IMR-90 (cell line): ENCODE measurements around the gene APP. TPM values are rescaled to one million over a fixed set of nuclear protein-coding genes. Genes with fewer than 3 reads are reported as not detected.

Source experiments
- ATAC-seq: fragments of 200-7000 bp; cut with Tn5 transposase; 2 replicates; pipeline ENCODE4 v1.9.1; 2020; ENCODE audit warnings: low read depth, mild to moderate bottlenecking, moderate library complexity
- BruUV-seq: library from RNA; stranded (reverse); fragments of 400-500 nt; replicated peaks from 2 replicates; lab custom pipeline; 2021; lab: Mats Ljungman, UMichigan
- CTCF ChIA-PET: fragments of 300-600 bp; formaldehyde crosslinking; extraction: SDS; loops from one replicate; lab custom pipeline; 2021; ENCODE audit warnings: antibody characterized with exemption; lab: Yijun Ruan, JAX
- POLR2A ChIA-PET: fragments of 300-600 bp; sonication (Branson Sonifier 250); formaldehyde crosslinking; loops from one replicate; lab custom pipeline; 2022; ENCODE audit warnings: antibody characterized with exemption; ENCODE audit not compliant: unreplicated experiment; lab: Charles Lee
- DNase-seq: peaks from one replicate; pipeline ENCODE4 v3.0.0; 2013
- H2AFZ ChIP-seq: replicated peaks from 2 replicates; pipeline ENCODE3; 2013; ENCODE audit warnings: low read length, mild to moderate bottlenecking; ENCODE audit not compliant: poor library complexity
- H2AK5ac ChIP-seq: 2 replicates; pipeline ENCODE4 v1.6.1; 2013; ENCODE audit warnings: low read depth, low read length, inconsistent platforms
- H2AK9ac ChIP-seq: replicated peaks from 2 replicates; pipeline ENCODE3; 2013; ENCODE audit warnings: mild to moderate bottlenecking, low read depth, low read length, moderate library complexity; ENCODE audit not compliant: poor library complexity
- H2BK120ac ChIP-seq: 2 replicates; pipeline ENCODE4 v1.6.1; 2013; ENCODE audit warnings: low read depth, low read length, inconsistent platforms
- H2BK15ac ChIP-seq: 3 replicates; pipeline ENCODE4 v1.6.1; 2013; ENCODE audit warnings: low read depth, low read length, inconsistent platforms
- H2BK20ac ChIP-seq: 2 replicates; pipeline ENCODE4 v1.6.1; 2013; ENCODE audit warnings: low read depth, mild to moderate bottlenecking, inconsistent platforms, low read length, moderate library complexity
- H2BK5ac ChIP-seq: 2 replicates; pipeline ENCODE4 v1.6.1; 2013; ENCODE audit warnings: mild to moderate bottlenecking, low read depth, low read length, inconsistent platforms; ENCODE audit not compliant: poor library complexity, severe bottlenecking
- H3K14ac ChIP-seq: replicated peaks from 2 replicates; pipeline ENCODE4 v1.6.1; 2013; ENCODE audit warnings: low read depth, low read length, inconsistent platforms
- H3K18ac ChIP-seq: 2 replicates; pipeline ENCODE4 v1.6.1; 2013; ENCODE audit warnings: low read depth, low read length, control low read depth
- H3K23ac ChIP-seq: 2 replicates; pipeline ENCODE4 v1.6.1; 2013; ENCODE audit warnings: low read depth, low read length, inconsistent platforms
- H3K27ac ChIP-seq: 2 replicates; pipeline ENCODE4 v1.5.1; 2013; ENCODE audit warnings: mild to moderate bottlenecking, control low read depth, low read length; ENCODE audit not compliant: insufficient read depth
- H3K27me3 ChIP-seq: 2 replicates; pipeline ENCODE4 v1.6.1; 2013; ENCODE audit warnings: low read length; ENCODE audit not compliant: control insufficient read depth, insufficient read depth
- H3K36me3 ChIP-seq: 2 replicates; pipeline ENCODE4 v1.6.1; 2013; ENCODE audit warnings: low read length, mixed read lengths; ENCODE audit not compliant: control insufficient read depth, insufficient read depth
- H3K4ac ChIP-seq: 2 replicates; pipeline ENCODE4 v1.6.1; 2013; ENCODE audit warnings: low read depth, low read length, inconsistent platforms
- H3K4me1 ChIP-seq: 2 replicates; pipeline ENCODE4 v1.6.1; 2013; ENCODE audit warnings: low read length, mixed read lengths; ENCODE audit not compliant: control insufficient read depth, insufficient read depth
- H3K4me2 ChIP-seq: 2 replicates; pipeline ENCODE4 v1.6.1; 2013; ENCODE audit warnings: low read depth, mild to moderate bottlenecking, control low read depth, low read length, moderate library complexity
- H3K4me3 ChIP-seq: 2 replicates; pipeline ENCODE4 v1.5.1; 2013; ENCODE audit warnings: low read depth, mild to moderate bottlenecking, control low read depth, low read length, moderate library complexity; ENCODE audit not compliant: insufficient read depth
- H3K56ac ChIP-seq: 2 replicates; pipeline ENCODE4 v1.6.1; 2013; ENCODE audit warnings: low read length, inconsistent platforms; ENCODE audit not compliant: insufficient read depth; ENCODE audit errors: extremely low read depth
- H3K79me1 ChIP-seq, 2 experiments: 2 replicates each; pipeline ENCODE4 v1.6.1; 2013; ENCODE audit warnings: low read length in 2 of 2, inconsistent platforms in 1 of 2, low read depth in 1 of 2
- H3K9ac ChIP-seq: 2 replicates; pipeline ENCODE4 v1.6.1; 2013; ENCODE audit warnings: low read depth, low read length, control low read depth
- H3K9me1 ChIP-seq: 2 replicates; pipeline ENCODE4 v1.6.1; 2013; ENCODE audit warnings: low read length, inconsistent platforms; ENCODE audit not compliant: insufficient read depth
- H3K9me3 ChIP-seq: 2 replicates; pipeline ENCODE4 v1.6.1; 2013; ENCODE audit warnings: low read length; ENCODE audit not compliant: control insufficient read depth, insufficient read depth
- H4K20me1 ChIP-seq: 2 replicates; pipeline ENCODE4 v1.6.1; 2013; ENCODE audit warnings: low read length, inconsistent platforms; ENCODE audit not compliant: insufficient read depth
- H4K5ac ChIP-seq: 2 replicates; pipeline ENCODE4 v1.6.1; 2013; ENCODE audit warnings: mild to moderate bottlenecking, low read depth, low read length, control low read depth
- H4K8ac ChIP-seq, 2 experiments: 2 replicates each; pipeline ENCODE4 v1.6.1; 2013; ENCODE audit warnings: low read depth in 2 of 2, low read length in 2 of 2, control low read depth in 1 of 2, inconsistent platforms in 1 of 2
- H4K91ac ChIP-seq: 2 replicates; pipeline ENCODE4 v1.6.1; 2013; ENCODE audit warnings: low read depth, low read length, inconsistent platforms; ENCODE audit not compliant: insufficient read depth
- CEBPB ChIP-seq: IDR thresholded peaks from 2 replicates; pipeline ENCODE4 v1.6.1; 2012; ENCODE audit warnings: low read depth, low read length, improper control_type of control experiment
- CHD1 ChIP-seq: IDR thresholded peaks from 2 replicates; pipeline ENCODE4 v1.6.1; 2012; ENCODE audit warnings: low read depth, low read length, improper control_type of control experiment
- FOS ChIP-seq: fragments of 150-350 bp; IDR thresholded peaks from 2 replicates; pipeline ENCODE4 v1.6.1; 2016; ENCODE audit warnings: low read depth, low read length
- MAFK ChIP-seq: IDR thresholded peaks from 2 replicates; pipeline ENCODE4 v1.6.1; 2012; ENCODE audit warnings: low read depth, low read length, improper control_type of control experiment
- MAZ ChIP-seq: IDR thresholded peaks from 2 replicates; pipeline ENCODE4 v1.6.1; 2012; ENCODE audit warnings: low read depth, mild to moderate bottlenecking, low read length, improper control_type of control experiment, moderate library complexity, borderline replicate concordance
- NFE2L2 ChIP-seq: fragments of 150-350 bp; IDR thresholded peaks from 2 replicates; pipeline ENCODE4 v1.6.1; 2016; ENCODE audit warnings: low read depth, mild to moderate bottlenecking, low read length
- POLR2A ChIP-seq: IDR thresholded peaks from 2 replicates; pipeline ENCODE4 v1.6.1; 2012; ENCODE audit warnings: mild to moderate bottlenecking, low read depth, low read length
- RAD21 ChIP-seq: IDR thresholded peaks from 2 replicates; pipeline ENCODE4 v1.6.1; 2012; ENCODE audit warnings: low read length, improper control_type of control experiment
- RCOR1 ChIP-seq: IDR thresholded peaks from 2 replicates; pipeline ENCODE4 v1.6.1; 2012; ENCODE audit warnings: mild to moderate bottlenecking, low read length, improper control_type of control experiment; ENCODE audit not compliant: insufficient replicate concordance
- SMC3 ChIP-seq: fragments of 150-350 bp; IDR thresholded peaks from 2 replicates; pipeline ENCODE4 v1.6.1; 2016; ENCODE audit warnings: low read depth, mild to moderate bottlenecking, antibody characterized with exemption, low read length, moderate library complexity
- WGBS, 2 experiments: methylation state at CpG; one replicate each; pipeline versions ENCODE4 v1.1.5 to v1.1.7; 2013; ENCODE audit warnings: missing lambda C conversion rate in 2 of 2; ENCODE audit not compliant: insufficient read length in 1 of 2; ENCODE audit errors: extremely low coverage in 2 of 2; 5-methylcytosine and 5-hydroxymethylcytosine counted together
- dilution Hi-C: fragments of 300-500 bp; cut with HindIII; formaldehyde crosslinking; loops from one replicate; pipeline ENCODE4 v1.14.3; 2018; ENCODE audit warnings: low sequenced_read_pairs; ENCODE audit not compliant: unreplicated experiment
- in situ Hi-C: fragments of 300-500 bp; cut with MboI; formaldehyde crosslinking; loops from 3 replicates; pipeline ENCODE4 v1.14.3; 2019; ENCODE audit warnings: low sequenced_read_pairs, inconsistent platforms, mixed read lengths
- intact Hi-C: fragments of 100-400 bp; cut with micrococcal nuclease; formaldehyde crosslinking; loops from 2 replicates; pipeline ENCODE4 v1.10.0; 2022
- polyA plus RNA-seq, 3 experiments: library from polyadenylated mRNA; depleted of rRNA; stranded (reverse); fragments of >200 nt; gene quantifications; 2 replicates each; pipeline ENCODE4 v1.2.3, GENCODE V29; 2012; ENCODE audit warnings: low replicate concordance in 1 of 3
- total RNA-seq: library from RNA; depleted of rRNA; stranded (reverse); fragments of >200 nt; gene quantifications from 2 replicates; pipeline ENCODE4 v1.2.3, GENCODE V29; 2012
- TF ChIP-seq, protein P1 (sequence below): fragments of 150-350 bp; IDR thresholded peaks from 2 replicates; pipeline ENCODE4 v1.6.1; 2017; ENCODE audit warnings: mild to moderate bottlenecking, antibody characterized with exemption, low read length, low read depth
- TF ChIP-seq, protein P2 (sequence below): conservative IDR thresholded peaks from 2 replicates; pipeline ENCODE4 v1.5.1; 2012; ENCODE audit warnings: mild to moderate bottlenecking, low read depth, low read length, improper control_type of control experiment
- TF ChIP-seq, protein P3 (sequence below): fragments of 150-350 bp; IDR thresholded peaks from 2 replicates; pipeline ENCODE4 v1.6.1; 2016; ENCODE audit warnings: low read depth, mild to moderate bottlenecking, low read length, moderate library complexity, borderline replicate concordance

APP gene
- total and polyA plus RNA-seq, 2 of the 4 experiments (the other 2 are of a cell fraction), result 191 to 530 TPM

DNA sequence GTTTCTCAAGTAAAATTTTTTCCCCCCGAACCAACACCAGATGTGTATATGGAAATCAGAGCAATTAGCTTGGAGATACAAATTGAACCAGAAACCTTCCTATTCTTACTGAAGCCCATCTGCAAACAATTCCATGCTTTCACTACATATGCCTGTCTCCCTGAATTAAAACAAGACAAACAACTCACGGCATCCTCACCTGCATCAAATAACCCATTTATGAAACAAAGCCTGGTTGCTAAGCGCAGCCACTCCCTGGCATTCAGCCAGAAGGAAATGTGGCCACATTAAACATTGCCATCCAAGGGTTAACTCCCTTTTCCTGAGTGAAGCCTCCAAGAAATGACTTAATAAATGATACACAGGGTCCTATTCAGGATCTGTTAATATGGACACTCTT lies 55.3 kb downstream of the APP start:
- in situ Hi-C loops, result no loop called here
- DNase-seq (no peak), ATAC-seq (no peak)
- H2AFZ ChIP-seq, result no peak overlapping the region
- H2BK120ac ChIP-seq, result no peak overlapping the region
- no peak overlapping the region for H2BK5ac ChIP-seq
- H3K4me2 ChIP-seq, result no peak overlapping the region
- no peak overlapping the region for H3K27ac ChIP-seq
- no peak overlapping the region for H2BK15ac ChIP-seq
- no peak overlapping the region for H2AK5ac ChIP-seq
- H2BK20ac ChIP-seq, result no peak overlapping the region
- no peak overlapping the region for H3K9ac ChIP-seq
- TF ChIP-seq, protein P1, sequence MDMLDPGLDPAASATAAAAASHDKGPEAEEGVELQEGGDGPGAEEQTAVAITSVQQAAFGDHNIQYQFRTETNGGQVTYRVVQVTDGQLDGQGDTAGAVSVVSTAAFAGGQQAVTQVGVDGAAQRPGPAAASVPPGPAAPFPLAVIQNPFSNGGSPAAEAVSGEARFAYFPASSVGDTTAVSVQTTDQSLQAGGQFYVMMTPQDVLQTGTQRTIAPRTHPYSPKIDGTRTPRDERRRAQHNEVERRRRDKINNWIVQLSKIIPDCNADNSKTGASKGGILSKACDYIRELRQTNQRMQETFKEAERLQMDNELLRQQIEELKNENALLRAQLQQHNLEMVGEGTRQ, result no peak
- TF ChIP-seq MAZ, result no peak
- TF ChIP-seq RAD21, result no peak
- TF ChIP-seq CHD1, result no peak
- TF ChIP-seq CEBPB, result no peak
- no peak for TF ChIP-seq RCOR1
- no peak for TF ChIP-seq NFE2L2
- TF ChIP-seq MAFK, result no peak
- no peak for TF ChIP-seq POLR2A
- TF ChIP-seq SMC3, result no peak
- TF ChIP-seq, protein P2, sequence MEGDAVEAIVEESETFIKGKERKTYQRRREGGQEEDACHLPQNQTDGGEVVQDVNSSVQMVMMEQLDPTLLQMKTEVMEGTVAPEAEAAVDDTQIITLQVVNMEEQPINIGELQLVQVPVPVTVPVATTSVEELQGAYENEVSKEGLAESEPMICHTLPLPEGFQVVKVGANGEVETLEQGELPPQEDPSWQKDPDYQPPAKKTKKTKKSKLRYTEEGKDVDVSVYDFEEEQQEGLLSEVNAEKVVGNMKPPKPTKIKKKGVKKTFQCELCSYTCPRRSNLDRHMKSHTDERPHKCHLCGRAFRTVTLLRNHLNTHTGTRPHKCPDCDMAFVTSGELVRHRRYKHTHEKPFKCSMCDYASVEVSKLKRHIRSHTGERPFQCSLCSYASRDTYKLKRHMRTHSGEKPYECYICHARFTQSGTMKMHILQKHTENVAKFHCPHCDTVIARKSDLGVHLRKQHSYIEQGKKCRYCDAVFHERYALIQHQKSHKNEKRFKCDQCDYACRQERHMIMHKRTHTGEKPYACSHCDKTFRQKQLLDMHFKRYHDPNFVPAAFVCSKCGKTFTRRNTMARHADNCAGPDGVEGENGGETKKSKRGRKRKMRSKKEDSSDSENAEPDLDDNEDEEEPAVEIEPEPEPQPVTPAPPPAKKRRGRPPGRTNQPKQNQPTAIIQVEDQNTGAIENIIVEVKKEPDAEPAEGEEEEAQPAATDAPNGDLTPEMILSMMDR, result no peak
- TF ChIP-seq, protein P3, sequence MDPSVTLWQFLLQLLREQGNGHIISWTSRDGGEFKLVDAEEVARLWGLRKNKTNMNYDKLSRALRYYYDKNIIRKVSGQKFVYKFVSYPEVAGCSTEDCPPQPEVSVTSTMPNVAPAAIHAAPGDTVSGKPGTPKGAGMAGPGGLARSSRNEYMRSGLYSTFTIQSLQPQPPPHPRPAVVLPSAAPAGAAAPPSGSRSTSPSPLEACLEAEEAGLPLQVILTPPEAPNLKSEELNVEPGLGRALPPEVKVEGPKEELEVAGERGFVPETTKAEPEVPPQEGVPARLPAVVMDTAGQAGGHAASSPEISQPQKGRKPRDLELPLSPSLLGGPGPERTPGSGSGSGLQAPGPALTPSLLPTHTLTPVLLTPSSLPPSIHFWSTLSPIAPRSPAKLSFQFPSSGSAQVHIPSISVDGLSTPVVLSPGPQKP, result no peak
- TF ChIP-seq FOS, result no peak
- H3K79me1 ChIP-seq, result peaks cover 39 to 66% of the 10 kb centered on the region in 2 experiments
- dilution Hi-C loops, result no loop called here
- H3K56ac ChIP-seq, result no peak overlapping the region
- no peak overlapping the region for H3K18ac ChIP-seq
- H4K20me1 ChIP-seq, result peaks cover 13% of the 10 kb centered on the region
- no peak overlapping the region for H3K4ac ChIP-seq
- H3K23ac ChIP-seq, result no peak overlapping the region
- peaks cover 5% of the 10 kb centered on the region for H3K36me3 ChIP-seq
- no peak overlapping the region for H3K4me3 ChIP-seq
- no peak overlapping the region for H3K14ac ChIP-seq
- no peak overlapping the region for H2AK9ac ChIP-seq
- H3K9me1 ChIP-seq, result peaks cover 7% of the 10 kb centered on the region
- H3K27me3 ChIP-seq, result no peaks in the 10 kb centered on the region
- ChIA-PET CTCF (no interaction called here), POLR2A (no interaction called here)
- no peak overlapping the region for H4K8ac ChIP-seq
- WGBS, 2 experiments, result 100% methylated on average over 1 of the region's 3 CpGs; no CpG with 5 or more reads in 1 of the 2 experiments
- no TSS peak for BruUV-seq
- intact Hi-C loops, result no loop called here
- peaks cover 2% of the 10 kb centered on the region for H3K4me1 ChIP-seq
- no peak overlapping the region for H4K91ac ChIP-seq
- no peaks in the 10 kb centered on the region for H3K9me3 ChIP-seq
- H4K5ac ChIP-seq, result no peak overlapping the region
